ENCODE measurements around the gene PSMD9. TPM values are rescaled to one million over a fixed set of nuclear protein-coding genes. Genes with fewer than 3 reads are reported as not detected.

Gene PSMD9
- total RNA-seq, 4 donors from 2014 or later, result 31.1 to 92.7 (median 61.1) TPM

- TF ChIP-seq, protein P1, sequence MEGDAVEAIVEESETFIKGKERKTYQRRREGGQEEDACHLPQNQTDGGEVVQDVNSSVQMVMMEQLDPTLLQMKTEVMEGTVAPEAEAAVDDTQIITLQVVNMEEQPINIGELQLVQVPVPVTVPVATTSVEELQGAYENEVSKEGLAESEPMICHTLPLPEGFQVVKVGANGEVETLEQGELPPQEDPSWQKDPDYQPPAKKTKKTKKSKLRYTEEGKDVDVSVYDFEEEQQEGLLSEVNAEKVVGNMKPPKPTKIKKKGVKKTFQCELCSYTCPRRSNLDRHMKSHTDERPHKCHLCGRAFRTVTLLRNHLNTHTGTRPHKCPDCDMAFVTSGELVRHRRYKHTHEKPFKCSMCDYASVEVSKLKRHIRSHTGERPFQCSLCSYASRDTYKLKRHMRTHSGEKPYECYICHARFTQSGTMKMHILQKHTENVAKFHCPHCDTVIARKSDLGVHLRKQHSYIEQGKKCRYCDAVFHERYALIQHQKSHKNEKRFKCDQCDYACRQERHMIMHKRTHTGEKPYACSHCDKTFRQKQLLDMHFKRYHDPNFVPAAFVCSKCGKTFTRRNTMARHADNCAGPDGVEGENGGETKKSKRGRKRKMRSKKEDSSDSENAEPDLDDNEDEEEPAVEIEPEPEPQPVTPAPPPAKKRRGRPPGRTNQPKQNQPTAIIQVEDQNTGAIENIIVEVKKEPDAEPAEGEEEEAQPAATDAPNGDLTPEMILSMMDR (IDR thresholded peaks at IDR 0.05; ENCODE audit: low read depth), result no peak
Measured at GRCh38 chr12:121942145-121942718, 53.6 kb downstream of the PSMD9 start.

DNA sequence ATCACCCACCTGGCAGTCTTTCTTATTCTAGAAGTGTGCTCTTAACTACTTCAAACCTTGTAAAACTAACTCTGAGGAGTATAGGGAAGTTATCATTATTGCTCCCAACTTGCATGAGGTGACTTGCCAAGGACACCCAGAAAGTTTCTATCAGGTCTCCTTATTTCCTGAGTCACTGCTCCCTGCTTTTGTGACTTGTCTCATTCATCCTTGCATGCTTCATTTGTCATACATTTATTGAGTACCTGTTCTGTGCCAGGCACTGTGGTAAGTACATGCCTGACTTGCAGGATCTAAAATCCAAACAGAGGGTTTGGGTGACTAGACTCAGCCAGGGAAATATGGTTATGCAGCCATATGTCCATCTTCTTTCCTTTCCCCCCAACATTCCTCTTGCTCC is 55.3 kb downstream of the PSMD9 start:
- TF ChIP-seq, protein P1 (IDR thresholded peaks at IDR 0.05; ENCODE audit: low read depth), result no peak

GRCh38 chr12:121946313-121947025 is 57.9 kb downstream of the PSMD9 start:
- TF ChIP-seq, protein P1 (IDR thresholded peaks at IDR 0.05; ENCODE audit: low read depth), result no peak

DNA sequence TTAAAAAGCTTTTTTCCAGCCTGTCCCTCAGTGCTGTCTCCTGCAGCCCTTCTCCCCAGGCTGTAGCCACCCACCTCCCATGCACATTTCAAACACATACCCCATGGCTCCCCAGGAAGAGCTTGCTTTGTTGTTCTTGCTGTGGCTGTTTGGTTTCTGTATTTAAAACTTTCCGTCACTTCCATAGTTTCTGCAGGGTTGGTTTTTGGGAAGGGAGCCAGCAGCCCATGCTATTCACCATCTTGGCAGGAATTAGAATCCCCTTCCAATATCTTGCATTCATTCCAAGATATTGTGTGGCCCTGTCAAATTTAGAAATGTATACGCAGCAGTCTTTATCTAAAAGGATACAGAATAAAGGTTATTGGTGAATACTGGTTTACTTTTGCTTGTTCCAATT is 59.4 kb downstream of the PSMD9 start:
- TF ChIP-seq, protein P1 (IDR thresholded peaks at IDR 0.05; ENCODE audit: low read depth), result no peak

GRCh38 chr12:121949648-121950397 is 61.2 kb downstream of the PSMD9 start:
- TF ChIP-seq, protein P1 (IDR thresholded peaks at IDR 0.05; ENCODE audit: low read depth), result no peak

DNA sequence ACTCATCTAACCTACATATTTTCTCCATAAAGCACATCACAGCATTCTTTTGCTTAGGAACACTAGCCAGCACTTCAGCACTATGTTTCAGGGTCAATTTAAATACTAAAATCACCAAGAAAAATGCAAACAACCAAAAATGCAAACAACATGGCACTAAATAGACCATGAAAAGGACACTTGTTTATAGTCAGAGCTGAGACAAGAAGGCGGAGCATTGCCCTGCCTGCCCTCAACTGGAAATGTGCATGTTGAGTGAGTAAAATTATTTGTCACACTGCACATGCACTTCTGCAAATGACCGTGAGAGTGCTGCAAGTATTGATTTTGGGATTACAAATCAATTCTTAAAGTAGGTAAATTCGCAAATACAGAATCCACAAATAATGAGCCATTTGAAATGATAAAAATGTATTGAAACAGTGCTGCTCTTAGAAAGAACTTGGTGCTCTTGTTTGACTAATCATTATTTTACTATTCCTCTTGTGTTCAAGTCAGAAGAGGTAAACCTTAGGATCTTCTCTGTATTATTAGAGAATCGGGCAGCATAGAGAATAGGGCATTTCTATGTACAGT is 64.6 kb downstream of the PSMD9 start:
- TF ChIP-seq, protein P1 (IDR thresholded peaks at IDR 0.05; ENCODE audit: low read depth), result no peak

- TF ChIP-seq, protein P1 (IDR thresholded peaks at IDR 0.05; ENCODE audit: low read depth), result no peak
Measured at GRCh38 chr12:121953695-121954094, 65.1 kb downstream of the PSMD9 start.
